Measurements from ENCODE around the gene PHEX.
"Not testable (repeated sequence)": the region's sequence is repeated elsewhere in the genome, so short reads cannot be mapped to it uniquely, and the experiment has no call there.

PHEX gene

DNA sequence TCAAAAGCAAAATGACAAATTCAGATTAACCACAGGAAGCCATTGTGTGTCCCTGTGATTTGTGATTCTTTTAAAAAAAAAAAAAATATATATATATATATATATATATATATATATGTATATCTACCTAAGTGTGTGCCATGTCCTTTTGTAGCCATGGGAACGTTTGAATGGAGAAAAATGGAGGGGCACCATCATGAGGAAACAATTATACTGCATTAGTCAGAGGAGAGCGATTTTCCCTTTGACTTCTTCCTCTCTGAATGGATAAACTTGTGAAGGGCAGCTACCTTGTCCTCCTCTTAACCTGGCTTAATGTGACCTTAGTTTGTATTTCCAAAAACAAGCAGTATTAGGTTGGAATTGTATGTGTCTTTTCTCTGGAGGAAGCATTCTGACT lies 217.2 kb downstream of the PHEX start:
- DNase-seq, result no peak

DNA sequence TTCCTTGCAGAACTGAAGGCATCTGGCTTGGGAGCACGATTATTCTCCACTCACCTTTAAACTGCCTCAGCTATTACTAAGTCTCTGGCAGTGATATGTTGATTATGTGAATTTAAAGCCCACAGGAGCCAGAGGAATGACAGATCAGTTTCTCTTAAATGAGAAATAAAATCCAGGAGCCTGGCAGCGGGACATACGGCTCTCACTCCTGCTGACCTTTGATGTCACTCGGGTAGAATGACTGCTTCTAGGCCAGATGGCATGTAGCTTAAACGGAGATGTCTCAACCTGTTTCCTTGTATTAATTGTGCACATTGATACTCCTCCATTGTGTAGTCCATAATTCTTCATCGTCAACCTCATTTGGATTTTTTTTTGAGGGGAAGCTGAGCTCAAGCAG lies 236.6 kb downstream of the PHEX start:
- no peak for DNase-seq

DNA sequence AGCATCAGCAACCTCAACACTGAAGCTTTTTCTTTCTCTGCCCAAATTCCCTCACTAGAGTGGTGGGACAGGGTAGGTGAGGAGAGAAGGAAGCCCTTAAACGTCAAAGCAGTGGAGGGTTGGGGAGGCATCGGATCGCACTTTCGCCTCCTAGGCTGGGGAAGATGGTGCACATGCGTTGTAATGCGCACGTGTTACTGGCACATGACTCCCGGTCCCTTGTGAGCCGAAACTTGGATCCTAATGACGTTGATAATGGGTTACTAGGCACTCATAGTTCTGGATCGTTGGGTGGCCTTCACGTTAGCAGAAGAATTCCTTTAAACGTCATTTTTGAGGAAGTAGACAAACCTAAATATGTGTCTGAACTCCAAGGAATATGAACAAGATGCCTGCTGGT lies 240.5 kb downstream of the PHEX start, which contains the start of gene CBLL2:
Gene CBLL2 (plus strand): TSS at position 301 of the 400 bp plus-strand sequence. CDS start 79 bp downstream, at position 380.
- DNase-seq, result no peak

DNA sequence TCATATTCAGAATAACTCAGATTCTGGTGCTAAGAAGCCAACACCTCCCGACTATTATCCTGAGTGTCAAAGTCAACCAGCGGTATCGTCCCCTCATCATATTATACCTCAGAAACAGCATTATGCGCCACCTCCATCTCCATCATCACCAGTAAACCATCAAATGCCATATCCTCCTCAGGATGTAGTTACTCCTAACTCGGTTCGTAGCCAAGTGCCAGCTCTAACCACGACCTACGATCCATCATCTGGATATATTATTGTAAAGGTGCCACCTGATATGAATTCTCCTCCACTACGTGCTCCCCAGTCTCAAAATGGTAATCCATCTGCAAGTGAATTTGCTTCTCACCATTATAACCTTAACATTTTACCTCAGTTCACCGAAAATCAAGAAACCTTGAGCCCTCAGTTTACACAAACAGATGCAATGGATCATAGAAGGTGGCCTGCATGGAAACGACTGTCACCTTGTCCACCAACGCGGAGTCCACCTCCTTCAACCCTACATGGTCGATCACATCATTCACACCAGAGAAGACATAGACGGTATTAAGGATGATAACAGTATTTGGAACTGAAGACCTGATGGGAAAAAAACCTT lies 241.7 kb downstream of the PHEX start:
- DNase-seq, result no peak

DNA sequence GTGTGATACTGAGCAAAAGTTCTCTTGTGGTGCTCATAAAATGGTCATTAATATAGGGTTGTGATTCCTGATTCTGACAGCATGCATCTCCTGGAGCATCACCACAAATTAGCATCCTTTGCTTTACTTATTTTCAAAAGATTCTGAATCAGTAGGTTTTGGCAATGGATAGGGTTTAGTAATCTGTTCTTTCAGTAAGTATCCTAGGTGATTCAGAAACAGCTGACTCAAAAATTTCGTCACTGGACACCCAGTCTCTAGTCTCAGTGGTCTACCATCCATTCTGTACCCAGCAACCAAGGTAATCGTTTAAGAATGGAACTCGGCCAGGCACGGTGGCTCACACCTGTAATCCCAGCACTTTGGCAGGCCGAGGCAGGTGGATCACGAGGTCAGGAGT lies 244.7 kb downstream of the PHEX start:
- DNase-seq, result no peak

DNA sequence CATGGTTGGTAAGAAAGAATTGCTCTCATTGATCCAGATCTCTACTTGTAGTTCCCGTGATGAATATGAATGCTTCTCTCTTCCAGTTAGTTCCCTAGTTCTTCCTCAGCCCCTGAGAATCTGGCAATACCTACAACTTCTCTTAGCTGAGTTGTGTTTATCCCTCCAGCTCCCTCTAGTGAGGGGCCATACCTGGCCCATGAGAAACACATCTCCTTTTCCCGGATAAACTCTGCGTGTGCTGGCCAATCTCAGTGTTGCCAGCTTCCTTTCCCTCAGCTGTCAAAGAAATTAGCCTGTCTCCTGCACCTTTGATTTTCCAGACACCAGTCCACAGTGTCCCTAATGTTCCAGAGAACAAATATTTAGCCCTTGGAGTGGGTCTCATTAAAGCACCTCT lies 246.2 kb downstream of the PHEX start:
- DNase-seq, result no peak

DNA sequence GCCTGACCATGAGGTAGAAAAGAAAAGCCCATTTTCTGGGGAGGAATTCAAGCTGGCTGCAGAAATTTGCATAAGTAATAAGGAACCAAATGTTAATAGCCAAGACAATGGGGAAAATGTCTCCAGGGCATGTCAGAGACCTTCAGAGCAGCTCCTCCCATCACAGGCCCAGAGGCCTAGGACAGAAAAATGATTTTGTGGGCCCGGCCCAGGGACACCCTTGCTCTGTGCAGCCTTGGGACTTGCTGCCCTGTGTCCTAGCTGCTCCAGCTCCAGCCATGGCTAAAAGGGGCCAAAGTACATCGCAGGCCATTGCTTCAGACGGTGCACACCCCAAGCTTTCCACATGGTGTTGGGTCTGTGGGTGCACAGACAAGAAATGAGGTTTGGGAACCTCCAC lies 257.1 kb downstream of the PHEX start:
- DNase-seq, result not testable (repeated sequence)

DNA sequence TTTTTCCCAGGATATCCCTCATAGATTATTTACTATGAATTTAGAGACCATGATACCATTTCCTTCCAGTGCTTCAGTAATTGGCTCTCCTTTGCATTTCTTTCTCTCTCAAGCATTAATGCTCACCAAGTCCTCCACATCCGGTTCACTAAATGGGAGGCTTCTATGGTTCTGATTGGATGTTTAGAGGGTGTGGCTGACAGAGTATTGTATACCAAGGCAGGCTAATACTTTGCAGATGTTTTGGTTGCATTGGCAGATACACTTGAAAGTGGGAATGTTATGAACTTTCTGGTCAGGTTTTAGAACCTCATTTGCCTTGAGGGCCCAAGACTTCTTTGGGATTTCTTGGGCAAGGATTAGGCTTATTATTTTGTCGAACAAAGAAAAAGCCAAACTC lies 264.7 kb downstream of the PHEX start:
- no peak for DNase-seq

DNA sequence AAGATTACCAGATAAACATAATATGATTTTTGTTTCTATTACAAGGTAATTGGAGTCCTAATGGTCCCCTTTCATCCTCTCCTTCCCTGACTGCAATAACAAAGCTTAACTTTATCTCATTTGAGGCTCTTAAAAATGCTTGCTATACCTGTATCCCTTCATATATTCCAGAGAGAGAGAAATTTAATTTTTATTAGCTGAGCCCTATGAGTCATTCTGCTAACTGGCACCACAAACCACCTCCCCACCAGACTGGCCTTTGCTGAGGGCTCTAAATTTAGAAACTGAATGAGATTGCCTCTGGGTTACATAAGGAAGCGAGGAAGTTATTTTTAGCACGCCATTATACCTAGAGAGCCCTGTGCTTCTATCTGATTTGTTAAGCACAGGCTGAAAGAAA lies 268.0 kb downstream of the PHEX start:
- DNase-seq, result no peak
